GM12892 (cell line): Measurements from ENCODE around the gene ALPK3.

Experiments used
- POLR2A ChIP-seq: IDR thresholded peaks from 2 replicates; pipeline ENCODE4 v1.6.1; 2011; ENCODE audit warnings: low read depth, low read length, control low read depth
- POLR2AphosphoS5 ChIP-seq: IDR thresholded peaks from 2 replicates; pipeline ENCODE4 v1.6.1; 2011; ENCODE audit warnings: low read depth, low read length, control low read depth
- TAF1 ChIP-seq: IDR thresholded peaks from 2 replicates; pipeline ENCODE4 v1.6.1; 2011; ENCODE audit warnings: low read depth, mild to moderate bottlenecking, control low read depth, low read length, borderline replicate concordance

DNA sequence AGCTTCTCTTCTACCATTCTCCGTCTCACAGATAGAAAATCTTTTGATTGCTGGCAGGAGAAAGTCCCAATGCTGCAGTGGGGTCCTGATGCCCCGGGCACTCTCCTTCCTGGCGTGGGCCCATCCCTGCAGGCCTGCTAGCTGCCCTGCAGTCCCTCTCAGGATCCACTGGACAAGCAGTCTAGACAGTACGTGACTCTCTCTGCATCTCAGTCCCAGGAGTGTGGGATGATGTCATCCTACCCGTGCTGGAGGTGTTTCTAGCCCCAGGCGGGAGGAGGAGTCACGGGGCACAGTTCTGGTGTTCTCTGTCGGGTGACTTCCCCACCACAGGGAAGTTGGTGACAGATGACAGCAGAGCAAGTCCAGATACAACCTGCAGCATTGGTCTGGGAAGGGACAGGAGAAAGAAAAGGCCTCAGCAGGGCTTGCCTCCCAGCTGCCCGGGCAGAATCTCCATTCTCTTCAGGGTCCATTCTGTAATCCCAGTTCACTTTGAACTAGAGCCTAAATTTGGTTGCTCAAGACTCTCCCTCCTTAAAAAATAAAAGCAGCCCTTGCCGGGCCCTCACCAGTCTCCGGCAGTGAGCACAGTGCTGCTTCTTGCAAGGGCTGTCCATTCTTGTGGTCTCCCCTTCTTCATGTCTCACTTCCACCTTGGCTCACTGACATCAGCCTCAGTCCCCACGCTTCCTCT is 97.9 kb downstream of the ALPK3 start:
- TF ChIP-seq POLR2AphosphoS5 (no peak), POLR2A (no peak), TAF1 (no peak)
